Left cardiac atrium (tissue), 2 donors: ENCODE data around the gene APOL1. TPM values are rescaled to one million over a fixed set of nuclear protein-coding genes. Genes with fewer than 3 reads are reported as not detected.

ENCODE experiments used
- microRNA-seq, 2 donors: library from miRNA; unstranded; fragments of <30 nt; microRNA quantifications; one replicate each; pipeline ENCODE4 v1.2.0, GENCODE V29; 2020
- total RNA-seq, 2 donors: library from RNA; stranded (reverse); fragmentation: NEBNext Ultra II Directional; extraction: Animal tissue kit (Norgen Biotek cat#: 25700); gene quantifications; one replicate each; pipeline ENCODE4 v1.2.1, GENCODE V29; 2021
- donor health status: DM: no; HTN: yes; CAD: no; lungs with severe emphysema.
- donor health status: DM: yes; HTN: yes; CAD: no.

The APOL1 gene
- total RNA-seq, 2 donors from 2014 or later: 26.5 to 40.7 TPM

Small RNA genes lying within 50 kb of the gene (microRNA-seq; reads per million reads assigned to microRNA genes)
- gene MIR6819: 0.20 to 0.27 reads per million in 2 donors

Other genes starting within 250 kb of the APOL1 start
- gene RBFOX2, start 224.3 kb upstream of the APOL1 start, total RNA-seq: 10 to 100 TPM; 71.5 to 73.6 TPM
- gene APOL3, start 92.4 kb upstream of the APOL1 start, total RNA-seq: 10 to 100 TPM; 32.2 to 33.3 TPM
- gene APOL4, start 51.3 kb upstream of the APOL1 start, total RNA-seq: 10 to 100 TPM; 10.8 to 11.4 TPM
- gene APOL2, start 13.6 kb upstream of the APOL1 start, total RNA-seq: 10 to 100 TPM; 43.8 to 43.9 TPM
- gene MYH9, start 134.8 kb downstream of the APOL1 start, total RNA-seq: 100 to 1,000 TPM; 225 to 367 TPM
- 10 to 100 TPM; 91.5 to 96.8 TPM for gene TXN2, start 228.5 kb downstream of the APOL1 start, total RNA-seq